Measurements from ENCODE around the gene HLA-G. TPM values are rescaled to one million over a fixed set of nuclear protein-coding genes. Genes with fewer than 3 reads are reported as not detected.

Gene HLA-G
- total RNA-seq, 2 experiments from 2014 or later = 0.70 TPM; not detected in 1

DNA sequence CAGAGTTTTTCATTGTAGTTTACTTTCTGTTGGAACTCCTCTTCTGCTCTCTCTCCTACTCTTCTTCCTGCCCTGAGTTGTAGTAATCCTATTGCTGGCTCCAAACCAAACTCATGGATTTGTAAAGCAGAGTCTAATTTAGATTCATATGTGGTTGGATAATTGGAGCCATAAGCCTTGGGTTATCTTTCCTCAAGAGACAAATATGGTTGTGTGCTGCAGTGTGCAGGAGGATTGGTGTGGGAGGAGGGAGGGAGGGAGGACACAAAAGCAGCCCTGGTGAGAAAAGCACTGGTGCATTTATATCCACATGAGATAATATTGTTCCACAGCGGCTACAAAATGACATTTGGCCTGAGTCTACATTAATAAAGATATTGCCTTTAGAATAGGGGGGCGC is 4.2 kb downstream of the HLA-G start:
- no peak overlapping the region for H2AFZ ChIP-seq (ENCODE audit: low read length)

DNA sequence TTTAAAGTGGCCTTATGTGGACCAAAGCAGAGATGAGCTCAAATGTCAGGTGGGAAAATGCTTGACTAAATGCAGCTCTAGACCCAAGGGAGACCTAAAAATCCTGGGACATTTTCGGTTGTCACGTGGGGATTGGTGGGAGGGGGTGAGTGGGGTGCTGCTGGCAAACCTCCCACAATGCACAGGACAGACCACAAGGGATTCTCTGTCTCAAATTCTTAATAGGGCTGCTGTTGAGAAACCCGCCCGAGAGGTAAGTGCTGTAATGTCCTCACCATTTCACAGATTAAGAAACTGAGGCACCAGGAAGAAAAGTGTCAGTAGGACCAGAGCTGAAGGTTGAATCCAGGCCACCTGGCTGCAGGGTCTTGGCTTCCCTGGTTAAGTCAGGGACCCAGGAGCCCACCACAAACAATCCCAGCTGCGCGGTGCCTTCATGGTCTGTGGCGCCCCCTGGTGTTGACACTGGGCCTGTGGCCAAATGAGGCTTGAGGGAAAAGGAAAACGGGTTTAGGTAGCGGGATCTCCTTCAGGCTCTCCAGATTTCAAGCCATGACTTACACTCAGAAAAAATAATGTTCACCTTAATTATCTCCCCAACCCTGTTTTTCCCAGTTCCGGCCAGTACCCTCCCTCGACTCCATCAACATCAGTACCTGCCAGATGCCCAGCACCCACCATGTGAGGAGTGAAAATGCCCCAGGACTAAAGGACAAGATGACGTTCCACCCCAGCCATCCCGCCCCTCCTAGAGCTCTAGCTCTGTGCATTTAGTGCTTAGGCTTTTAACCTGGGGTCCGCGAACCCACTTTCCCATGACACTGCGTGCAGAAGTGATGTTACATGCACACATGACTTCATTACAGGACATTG is 7.2 kb downstream of the HLA-G start:
- Histone ChIP-seq H3K9me2 (ENCODE audit: insufficient read depth, low read length) (no peaks in the 10 kb centered on the region), H2AFZ (ENCODE audit: low read length) (no peak overlapping the region), H3K4me2 (ENCODE audit: low read length) (no peak overlapping the region), H3K4me1 (ENCODE audit: insufficient read depth, low read length, poor library complexity, severe bottlenecking) (no peaks in the 10 kb centered on the region), H3K79me2 (ENCODE audit: insufficient read depth, low read depth, low read length) (no peaks in the 10 kb centered on the region), H3K9me3 (ENCODE audit: low read length) (no peaks in the 10 kb centered on the region), H3K36me3 (ENCODE audit: insufficient read depth, low read length) (no peaks in the 10 kb centered on the region), H3K4me3 (ENCODE audit: low read depth, low read length, poor library complexity, severe bottlenecking) (no peak overlapping the region), H3K27ac (ENCODE audit: low read depth, low read length, poor library complexity, severe bottlenecking) (no peak overlapping the region), H4K20me1 (ENCODE audit: insufficient read depth, low read length) (no peaks in the 10 kb centered on the region; the same call in 1 of the 2 replicates)
- peak; percentile 40 for DNase-seq (ENCODE audit: low spot score)
- TF ChIP-seq, protein P1, sequence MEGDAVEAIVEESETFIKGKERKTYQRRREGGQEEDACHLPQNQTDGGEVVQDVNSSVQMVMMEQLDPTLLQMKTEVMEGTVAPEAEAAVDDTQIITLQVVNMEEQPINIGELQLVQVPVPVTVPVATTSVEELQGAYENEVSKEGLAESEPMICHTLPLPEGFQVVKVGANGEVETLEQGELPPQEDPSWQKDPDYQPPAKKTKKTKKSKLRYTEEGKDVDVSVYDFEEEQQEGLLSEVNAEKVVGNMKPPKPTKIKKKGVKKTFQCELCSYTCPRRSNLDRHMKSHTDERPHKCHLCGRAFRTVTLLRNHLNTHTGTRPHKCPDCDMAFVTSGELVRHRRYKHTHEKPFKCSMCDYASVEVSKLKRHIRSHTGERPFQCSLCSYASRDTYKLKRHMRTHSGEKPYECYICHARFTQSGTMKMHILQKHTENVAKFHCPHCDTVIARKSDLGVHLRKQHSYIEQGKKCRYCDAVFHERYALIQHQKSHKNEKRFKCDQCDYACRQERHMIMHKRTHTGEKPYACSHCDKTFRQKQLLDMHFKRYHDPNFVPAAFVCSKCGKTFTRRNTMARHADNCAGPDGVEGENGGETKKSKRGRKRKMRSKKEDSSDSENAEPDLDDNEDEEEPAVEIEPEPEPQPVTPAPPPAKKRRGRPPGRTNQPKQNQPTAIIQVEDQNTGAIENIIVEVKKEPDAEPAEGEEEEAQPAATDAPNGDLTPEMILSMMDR (conservative IDR thresholded peaks at IDR 0.05; ENCODE audit: low read length) = peak; percentile 94
- no peak for TF ChIP-seq EZH2phosphoT487 (IDR thresholded peaks at IDR 0.05; ENCODE audit: borderline replicate concordance, low read depth, low read length)
- ChIA-PET CTCF (ENCODE audit: unreplicated experiment) (interaction anchor here (1.1 to 1.4 kb wide), 2 partner anchors 76 to 96 kb away, joined by 4 to 5 read pairs; no protein-coding TSS in a partner anchor), POLR2A (interaction anchor here (0.6 kb wide), 1 partner anchor 70 kb away, joined by 3 read pairs; no protein-coding TSS in a partner anchor)
- BruUV-seq (replicated peaks) = no TSS peak
- intact Hi-C loops (cut with micrococcal nuclease; ENCODE audit: unreplicated experiment) = loop anchor here (1.0 to 2.0 kb wide), 2 partner anchors 96 to 128 kb away; no protein-coding TSS in a partner anchor

More for the DNA sequence above, 4.2 kb downstream of the HLA-G start:
- BruUV-seq (replicated peaks) = no TSS peak
- no peaks in the 10 kb centered on the region for H3K9me3 ChIP-seq (ENCODE audit: low read length)
- no peaks in the 10 kb centered on the region for H3K36me3 ChIP-seq (ENCODE audit: insufficient read depth, low read length)
- ChIA-PET CTCF (ENCODE audit: unreplicated experiment) (no interaction called here), POLR2A (interaction anchor here (0.5 kb wide), 1 partner anchor 54 kb away, joined by 3 read pairs; no protein-coding TSS in a partner anchor)
- no peak overlapping the region for H3K4me3 ChIP-seq (ENCODE audit: low read depth, low read length, poor library complexity, severe bottlenecking)
- H3K79me2 ChIP-seq (ENCODE audit: insufficient read depth, low read depth, low read length) = no peaks in the 10 kb centered on the region
- intact Hi-C loops (cut with micrococcal nuclease; ENCODE audit: unreplicated experiment) = no loop called here
- no peak overlapping the region for H3K4me2 ChIP-seq (ENCODE audit: low read length)
- H3K27ac ChIP-seq (ENCODE audit: low read depth, low read length, poor library complexity, severe bottlenecking) = no peak overlapping the region
- TF ChIP-seq, protein P1 (conservative IDR thresholded peaks at IDR 0.05; ENCODE audit: low read length) = 0 out of 2 replicates have a peak, but pooled peaks have one; percentile 24
- TF ChIP-seq EZH2phosphoT487 (IDR thresholded peaks at IDR 0.05; ENCODE audit: borderline replicate concordance, low read depth, low read length) = no peak
- H4K20me1 ChIP-seq (ENCODE audit: insufficient read depth, low read length) = no peaks in the 10 kb centered on the region; the same call in 1 of the 2 replicates
- no peak for DNase-seq (ENCODE audit: low spot score)
- no peaks in the 10 kb centered on the region for H3K9me2 ChIP-seq (ENCODE audit: insufficient read depth, low read length)
- H3K4me1 ChIP-seq (ENCODE audit: insufficient read depth, low read length, poor library complexity, severe bottlenecking) = no peaks in the 10 kb centered on the region

DNA sequence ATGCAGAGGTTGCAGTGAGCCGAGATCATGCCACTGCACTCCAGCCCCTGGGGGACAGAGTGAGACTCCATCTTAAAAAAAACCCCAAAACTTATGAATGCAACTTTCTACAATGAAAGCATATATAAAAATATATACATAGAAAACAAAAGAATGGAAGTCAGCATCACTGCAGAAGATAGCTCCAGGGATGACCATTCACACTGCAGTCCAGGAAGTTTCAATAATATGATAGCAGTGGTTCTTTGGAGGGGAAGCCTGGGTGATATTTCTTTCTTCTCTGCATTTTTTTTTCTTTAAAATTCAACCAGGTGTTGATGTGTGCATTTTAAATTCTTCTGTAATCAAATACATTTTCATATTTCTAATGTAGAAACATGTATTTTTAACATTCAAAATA is 12.3 kb downstream of the HLA-G start:
- intact Hi-C loops (cut with micrococcal nuclease; ENCODE audit: unreplicated experiment) = no loop called here
- Histone ChIP-seq H3K79me2 (ENCODE audit: insufficient read depth, low read depth, low read length) (no peaks in the 10 kb centered on the region), H3K4me2 (ENCODE audit: low read length) (no peak overlapping the region), H3K4me1 (ENCODE audit: insufficient read depth, low read length, poor library complexity, severe bottlenecking) (no peaks in the 10 kb centered on the region), H3K36me3 (ENCODE audit: insufficient read depth, low read length) (no peaks in the 10 kb centered on the region), H4K20me1 (ENCODE audit: insufficient read depth, low read length) (no peaks in the 10 kb centered on the region), H3K27ac (ENCODE audit: low read depth, low read length, poor library complexity, severe bottlenecking) (no peak overlapping the region), H3K9me2 (ENCODE audit: insufficient read depth, low read length) (no peaks in the 10 kb centered on the region), H3K4me3 (ENCODE audit: low read depth, low read length, poor library complexity, severe bottlenecking) (no peak overlapping the region), H3K9me3 (ENCODE audit: low read length) (no peaks in the 10 kb centered on the region), H2AFZ (ENCODE audit: low read length) (no peak overlapping the region)
- DNase-seq (ENCODE audit: low spot score) = no peak
- TF ChIP-seq, protein P1 (conservative IDR thresholded peaks at IDR 0.05; ENCODE audit: low read length) = no peak
- TF ChIP-seq EZH2phosphoT487 (IDR thresholded peaks at IDR 0.05; ENCODE audit: borderline replicate concordance, low read depth, low read length) = no peak
- BruUV-seq (replicated peaks) = no TSS peak
- POLR2A ChIA-PET = no interaction called here
- CTCF ChIA-PET (ENCODE audit: unreplicated experiment) = no interaction called here
